Measurements from ENCODE around the gene POLA1.

Gene POLA1

DNA sequence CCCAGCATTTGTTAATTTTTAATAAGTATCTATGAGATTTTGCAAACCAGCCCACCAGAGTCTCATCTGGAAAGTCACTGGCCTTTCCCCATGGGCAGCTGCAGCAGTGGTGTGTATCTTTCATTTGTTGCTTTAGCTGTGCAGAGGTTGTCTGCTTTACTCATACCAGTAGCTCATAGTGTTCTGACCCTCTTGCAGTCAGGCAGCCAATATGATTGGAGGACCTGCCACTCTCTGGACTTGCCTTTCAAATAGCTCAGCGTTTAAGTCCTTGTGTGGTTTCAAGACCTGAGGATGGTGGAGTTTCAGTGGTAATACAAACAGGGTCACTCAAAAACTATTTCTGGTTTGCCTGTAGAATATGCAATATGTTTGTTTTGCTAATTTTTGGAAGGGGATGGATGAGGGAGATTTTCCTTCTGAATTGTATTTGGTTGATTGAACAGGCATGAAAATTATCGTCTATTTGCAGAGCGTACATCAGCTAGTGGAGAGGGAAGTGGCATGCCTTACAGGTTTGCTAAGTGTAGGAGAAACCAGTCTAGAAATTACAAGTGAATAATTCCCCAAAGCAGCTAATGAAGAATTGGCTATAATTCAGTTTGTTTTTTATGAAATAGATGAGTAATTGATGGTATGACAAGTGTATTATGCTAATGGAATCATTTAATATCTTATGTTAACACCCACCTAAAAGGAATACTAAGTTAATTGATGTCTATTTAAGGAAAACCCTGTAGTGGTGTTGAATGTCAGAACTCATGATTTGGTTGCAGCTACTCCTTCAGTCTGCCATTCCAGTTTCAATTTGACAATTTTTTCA is 8.9 kb downstream of the POLA1 start:
- peaks cover 73% of the 10 kb centered on the region for H3K36me3 ChIP-seq (ENCODE audit: control insufficient read depth, low read depth, low read length)
- no peaks in the 10 kb centered on the region for H3K4me1 ChIP-seq (ENCODE audit: control insufficient read depth, low read depth, low read length)
- no peaks in the 10 kb centered on the region for H3K27me3 ChIP-seq (ENCODE audit: control insufficient read depth, insufficient read depth, low read length)
- H3K4me3 ChIP-seq (ENCODE audit: low read length) = no peak overlapping the region
- H3K9me3 ChIP-seq (ENCODE audit: control insufficient read depth, low read depth, low read length) = no peaks in the 10 kb centered on the region
- H3K9ac ChIP-seq (ENCODE audit: low read length) = no peak overlapping the region
- no peak overlapping the region for H3K27ac ChIP-seq (ENCODE audit: low read length)

DNA sequence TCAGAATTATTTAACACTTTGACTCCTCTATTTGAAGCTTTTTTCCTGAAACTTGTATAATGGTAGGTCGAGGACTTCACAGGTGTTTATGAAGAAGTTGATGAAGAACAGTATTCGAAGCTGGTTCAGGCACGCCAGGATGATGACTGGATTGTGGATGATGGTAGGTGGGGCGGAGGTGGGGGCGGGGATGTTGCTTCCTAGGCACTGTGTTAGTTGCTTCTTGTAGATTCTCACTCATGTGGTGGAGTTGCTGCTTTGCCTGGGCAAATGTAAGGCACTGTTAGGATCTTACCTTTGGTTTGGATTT is 9.4 kb downstream of the POLA1 start:
- H3K9me3 ChIP-seq (ENCODE audit: control insufficient read depth, low read depth, low read length) = no peaks in the 10 kb centered on the region
- H3K27me3 ChIP-seq (ENCODE audit: control insufficient read depth, insufficient read depth, low read length) = no peaks in the 10 kb centered on the region
- H3K4me1 ChIP-seq (ENCODE audit: control insufficient read depth, low read depth, low read length) = no peaks in the 10 kb centered on the region
- no peak overlapping the region for H3K27ac ChIP-seq (ENCODE audit: low read length)
- H3K36me3 ChIP-seq (ENCODE audit: control insufficient read depth, low read depth, low read length) = peaks cover 73% of the 10 kb centered on the region
- no peak overlapping the region for H3K4me3 ChIP-seq (ENCODE audit: low read length)
- no peak overlapping the region for H3K9ac ChIP-seq (ENCODE audit: low read length)

DNA sequence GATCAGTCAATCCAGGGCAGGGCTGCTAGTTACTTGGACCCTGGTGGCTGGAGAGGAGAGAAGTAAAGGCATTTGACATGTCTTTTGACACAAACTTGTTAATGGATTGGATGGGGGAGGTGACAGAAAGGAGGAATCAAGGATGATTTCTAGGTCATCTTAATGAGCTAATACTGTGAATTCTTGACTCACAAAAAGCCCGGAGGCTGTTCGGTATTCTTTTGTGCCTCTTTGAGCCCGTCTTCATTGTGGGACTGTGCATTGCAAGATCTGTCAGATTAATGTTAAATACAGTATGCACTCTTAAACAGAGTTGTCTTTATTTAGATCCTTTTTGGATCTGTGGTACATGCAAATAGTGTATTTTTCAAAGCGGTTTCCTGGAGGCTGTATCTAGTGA is 25.1 kb downstream of the POLA1 start:
- H3K27ac ChIP-seq (ENCODE audit: low read length) = no peak overlapping the region
- no peaks in the 10 kb centered on the region for H3K4me1 ChIP-seq (ENCODE audit: control insufficient read depth, low read depth, low read length)
- peaks cover 92% of the 10 kb centered on the region for H3K36me3 ChIP-seq (ENCODE audit: control insufficient read depth, low read depth, low read length)
- no peak overlapping the region for H3K9ac ChIP-seq (ENCODE audit: low read length)
- H3K27me3 ChIP-seq (ENCODE audit: control insufficient read depth, insufficient read depth, low read length) = no peaks in the 10 kb centered on the region
- no peak overlapping the region for H3K4me3 ChIP-seq (ENCODE audit: low read length)
- no peaks in the 10 kb centered on the region for H3K9me3 ChIP-seq (ENCODE audit: control insufficient read depth, low read depth, low read length)

DNA sequence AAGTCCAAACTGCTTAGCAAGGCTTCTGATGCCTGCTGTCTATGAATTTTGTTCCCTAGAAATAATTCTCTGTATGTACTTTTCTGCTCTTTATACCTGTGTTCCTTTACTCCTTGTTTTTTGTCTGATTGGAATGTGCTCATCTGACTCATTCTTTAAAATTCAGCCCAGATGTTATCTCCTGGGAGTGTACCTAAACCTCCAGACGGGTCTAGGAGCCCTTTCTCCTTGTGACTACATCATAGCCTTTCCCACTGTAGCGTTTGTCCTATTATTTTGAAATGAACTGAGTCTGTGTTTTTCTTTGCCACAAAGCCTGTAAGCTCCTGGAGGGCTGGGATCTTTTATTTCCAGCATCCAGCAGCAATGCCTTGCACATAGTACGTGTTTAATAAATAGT is 26.3 kb downstream of the POLA1 start:
- Histone ChIP-seq H3K36me3 (ENCODE audit: control insufficient read depth, low read depth, low read length) (peaks cover 96% of the 10 kb centered on the region), H3K27me3 (ENCODE audit: control insufficient read depth, insufficient read depth, low read length) (no peaks in the 10 kb centered on the region), H3K9ac (ENCODE audit: low read length) (no peak overlapping the region), H3K4me3 (ENCODE audit: low read length) (no peak overlapping the region), H3K4me1 (ENCODE audit: control insufficient read depth, low read depth, low read length) (no peaks in the 10 kb centered on the region), H3K27ac (ENCODE audit: low read length) (no peak overlapping the region), H3K9me3 (ENCODE audit: control insufficient read depth, low read depth, low read length) (no peaks in the 10 kb centered on the region)

DNA sequence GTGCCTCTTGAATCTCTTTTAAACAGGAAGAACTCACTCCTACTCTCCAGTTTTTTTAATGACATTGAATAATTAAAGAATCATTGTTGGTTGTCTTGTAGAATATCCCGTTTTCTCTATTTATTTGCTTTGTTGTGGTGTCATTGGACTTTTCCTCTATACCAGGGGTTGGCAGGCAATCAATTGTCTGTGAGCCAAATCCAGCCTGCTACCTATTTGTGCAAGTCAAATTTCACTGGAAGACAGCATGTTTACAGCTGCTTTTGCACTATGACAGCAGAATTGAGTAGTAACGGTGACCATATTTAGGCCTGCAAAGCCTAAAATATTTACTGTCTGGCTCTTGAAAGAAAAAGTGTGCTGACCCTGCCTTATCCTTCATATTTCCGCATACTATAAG is 34.8 kb downstream of the POLA1 start:
- H3K9ac ChIP-seq (ENCODE audit: low read length) = no peak overlapping the region
- no peak overlapping the region for H3K27ac ChIP-seq (ENCODE audit: low read length)
- H3K4me3 ChIP-seq (ENCODE audit: low read length) = no peak overlapping the region
- peaks cover 82% of the 10 kb centered on the region for H3K36me3 ChIP-seq (ENCODE audit: control insufficient read depth, low read depth, low read length)
- H3K27me3 ChIP-seq (ENCODE audit: control insufficient read depth, insufficient read depth, low read length) = no peaks in the 10 kb centered on the region
- H3K9me3 ChIP-seq (ENCODE audit: control insufficient read depth, low read depth, low read length) = no peaks in the 10 kb centered on the region
- H3K4me1 ChIP-seq (ENCODE audit: control insufficient read depth, low read depth, low read length) = no peaks in the 10 kb centered on the region

DNA sequence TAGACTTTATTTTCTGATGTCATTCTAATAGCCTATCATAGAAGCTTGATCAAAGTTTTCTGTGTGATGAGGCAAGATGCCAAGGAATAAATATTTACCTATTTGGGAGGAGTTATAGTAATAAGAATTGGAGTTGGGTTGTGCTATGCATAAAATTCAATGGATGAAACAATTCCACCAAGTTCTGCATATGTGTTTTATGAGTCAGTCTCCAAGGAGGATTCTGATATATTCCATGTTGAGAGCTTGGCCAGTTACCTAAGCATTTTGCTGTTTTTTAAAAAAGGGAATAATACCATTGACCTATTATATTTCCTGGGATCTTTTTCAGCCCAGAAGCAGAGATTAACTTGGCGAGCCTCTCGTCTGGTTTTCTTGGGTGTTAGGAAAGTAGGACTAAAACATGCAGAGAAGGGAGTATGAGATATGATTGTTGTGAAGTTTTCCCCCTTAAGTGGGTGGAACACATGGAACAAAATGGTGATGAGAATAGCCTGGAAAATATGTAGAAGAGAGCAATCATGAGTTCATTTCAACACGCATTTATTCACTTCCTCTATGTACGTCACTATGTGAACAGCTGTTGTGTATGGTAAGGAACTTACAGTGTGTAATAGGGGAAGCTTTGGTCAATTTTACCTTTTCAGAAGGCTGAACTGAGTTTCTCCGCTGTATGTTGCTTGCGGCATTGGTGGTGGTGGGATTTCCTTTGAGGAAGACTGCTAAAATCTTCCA is 39.2 kb downstream of the POLA1 start:
- Histone ChIP-seq H3K27me3 (ENCODE audit: control insufficient read depth, insufficient read depth, low read length) (no peaks in the 10 kb centered on the region), H3K9ac (ENCODE audit: low read length) (no peak overlapping the region), H3K36me3 (ENCODE audit: control insufficient read depth, low read depth, low read length) (peaks cover 82% of the 10 kb centered on the region), H3K27ac (ENCODE audit: low read length) (no peak overlapping the region), H3K4me3 (ENCODE audit: low read length) (no peak overlapping the region), H3K9me3 (ENCODE audit: control insufficient read depth, low read depth, low read length) (no peaks in the 10 kb centered on the region), H3K4me1 (ENCODE audit: control insufficient read depth, low read depth, low read length) (no peaks in the 10 kb centered on the region)

DNA sequence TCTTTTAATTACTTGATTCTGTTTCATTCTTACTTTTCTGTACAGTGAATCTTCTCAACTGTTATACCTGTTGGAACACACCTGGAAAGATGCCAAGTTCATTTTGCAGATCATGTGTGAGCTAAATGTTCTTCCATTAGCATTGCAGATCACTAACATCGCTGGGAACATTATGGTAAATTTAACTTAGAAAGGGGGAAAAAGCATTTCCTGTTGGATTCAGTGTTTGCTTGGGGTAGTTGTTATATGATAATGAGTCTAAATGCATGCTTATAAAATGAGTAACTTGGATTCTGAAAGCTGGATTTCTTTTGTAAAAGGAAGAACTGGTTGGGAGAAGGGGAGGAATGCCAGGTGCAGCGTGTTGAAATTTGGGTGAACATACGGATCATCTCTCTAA is 47.6 kb downstream of the POLA1 start:
- H3K9me3 ChIP-seq (ENCODE audit: control insufficient read depth, low read depth, low read length) = no peaks in the 10 kb centered on the region
- H3K4me3 ChIP-seq (ENCODE audit: low read length) = no peak overlapping the region
- H3K9ac ChIP-seq (ENCODE audit: low read length) = no peak overlapping the region
- H3K27ac ChIP-seq (ENCODE audit: low read length) = no peak overlapping the region
- peaks cover 75% of the 10 kb centered on the region for H3K36me3 ChIP-seq (ENCODE audit: control insufficient read depth, low read depth, low read length)
- no peaks in the 10 kb centered on the region for H3K27me3 ChIP-seq (ENCODE audit: control insufficient read depth, insufficient read depth, low read length)
- H3K4me1 ChIP-seq (ENCODE audit: control insufficient read depth, low read depth, low read length) = no peaks in the 10 kb centered on the region

DNA sequence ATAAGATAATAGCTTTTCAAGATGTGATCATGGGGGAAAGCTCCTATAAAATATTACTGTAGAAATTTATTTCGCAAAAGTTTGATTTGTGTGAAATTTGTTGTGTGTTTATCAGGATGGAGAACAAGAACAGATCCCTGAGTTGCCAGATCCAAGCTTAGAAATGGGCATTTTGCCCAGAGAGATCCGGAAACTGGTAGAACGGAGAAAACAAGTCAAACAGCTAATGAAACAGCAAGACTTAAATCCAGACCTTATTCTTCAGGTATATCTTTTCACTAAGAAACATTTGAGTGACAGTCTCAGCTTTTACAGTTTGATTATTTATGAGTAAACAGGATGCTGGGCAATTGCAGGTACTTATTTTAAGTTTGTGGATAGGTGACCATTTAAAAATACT is 54.5 kb downstream of the POLA1 start:
- H3K4me1 ChIP-seq (ENCODE audit: control insufficient read depth, low read depth, low read length) = no peaks in the 10 kb centered on the region
- H3K9me3 ChIP-seq (ENCODE audit: control insufficient read depth, low read depth, low read length) = no peaks in the 10 kb centered on the region
- H3K27me3 ChIP-seq (ENCODE audit: control insufficient read depth, insufficient read depth, low read length) = no peaks in the 10 kb centered on the region
- H3K4me3 ChIP-seq (ENCODE audit: low read length) = no peak overlapping the region
- H3K36me3 ChIP-seq (ENCODE audit: control insufficient read depth, low read depth, low read length) = peaks cover 59% of the 10 kb centered on the region
- no peak overlapping the region for H3K27ac ChIP-seq (ENCODE audit: low read length)
- no peak overlapping the region for H3K9ac ChIP-seq (ENCODE audit: low read length)

DNA sequence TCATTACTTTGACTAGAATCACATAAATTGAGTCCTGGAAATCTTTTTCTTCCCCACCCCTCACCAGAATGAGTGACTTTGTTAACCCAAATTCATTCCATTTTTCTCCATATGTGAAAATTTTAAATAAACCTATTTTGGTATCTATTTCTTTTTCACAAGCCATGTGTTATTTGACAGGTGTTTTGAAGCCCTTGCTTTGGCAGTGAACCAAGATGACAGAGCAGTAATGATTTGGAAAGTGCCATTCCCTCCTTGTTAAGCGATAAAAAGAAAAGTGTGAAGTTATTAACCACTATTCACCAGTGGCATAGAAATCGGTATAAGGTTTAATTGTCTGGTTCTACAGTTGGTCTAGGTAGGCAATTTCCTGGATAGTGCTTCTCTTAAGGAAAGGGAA is 66.1 kb downstream of the POLA1 start:
- Histone ChIP-seq H3K36me3 (ENCODE audit: control insufficient read depth, low read depth, low read length) (peaks cover 66% of the 10 kb centered on the region), H3K9me3 (ENCODE audit: control insufficient read depth, low read depth, low read length) (no peaks in the 10 kb centered on the region), H3K27me3 (ENCODE audit: control insufficient read depth, insufficient read depth, low read length) (no peaks in the 10 kb centered on the region), H3K27ac (ENCODE audit: low read length) (no peak overlapping the region), H3K9ac (ENCODE audit: low read length) (no peak overlapping the region), H3K4me3 (ENCODE audit: low read length) (no peak overlapping the region), H3K4me1 (ENCODE audit: control insufficient read depth, low read depth, low read length) (no peaks in the 10 kb centered on the region)

DNA sequence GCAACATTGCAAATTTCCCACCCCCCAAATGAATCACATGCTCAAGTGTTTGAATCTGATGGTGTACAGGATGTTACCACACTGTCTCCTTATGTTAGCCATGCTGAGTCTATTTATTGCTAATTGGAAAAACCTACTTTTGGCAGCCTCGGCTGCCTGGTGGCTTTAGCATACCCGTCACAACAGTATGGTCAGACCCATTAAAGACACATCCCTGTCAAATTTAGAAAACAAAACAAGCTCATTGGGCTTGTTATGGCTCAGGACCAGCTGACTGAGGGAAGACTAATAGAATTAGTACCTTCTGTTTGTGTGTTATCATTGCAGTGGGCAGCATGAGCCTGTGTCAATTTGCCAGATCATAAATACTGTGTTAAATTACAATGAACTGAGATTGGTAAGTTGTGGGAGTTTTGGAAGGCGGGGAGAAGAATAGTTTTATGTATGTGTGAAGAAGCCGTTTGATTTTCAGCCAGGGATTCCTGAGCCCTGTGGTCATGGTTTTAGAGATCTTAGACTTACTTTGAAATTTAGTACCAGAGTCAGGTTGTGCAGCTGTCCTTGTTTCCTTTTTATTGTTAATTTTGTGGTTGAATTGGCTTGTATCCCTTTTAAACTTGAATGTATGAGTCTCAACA is 66.8 kb downstream of the POLA1 start:
- Histone ChIP-seq H3K4me1 (ENCODE audit: control insufficient read depth, low read depth, low read length) (no peaks in the 10 kb centered on the region), H3K9me3 (ENCODE audit: control insufficient read depth, low read depth, low read length) (no peaks in the 10 kb centered on the region), H3K36me3 (ENCODE audit: control insufficient read depth, low read depth, low read length) (peaks cover 62% of the 10 kb centered on the region), H3K27ac (ENCODE audit: low read length) (no peak overlapping the region), H3K27me3 (ENCODE audit: control insufficient read depth, insufficient read depth, low read length) (no peaks in the 10 kb centered on the region), H3K4me3 (ENCODE audit: low read length) (no peak overlapping the region), H3K9ac (ENCODE audit: low read length) (no peak overlapping the region)

DNA sequence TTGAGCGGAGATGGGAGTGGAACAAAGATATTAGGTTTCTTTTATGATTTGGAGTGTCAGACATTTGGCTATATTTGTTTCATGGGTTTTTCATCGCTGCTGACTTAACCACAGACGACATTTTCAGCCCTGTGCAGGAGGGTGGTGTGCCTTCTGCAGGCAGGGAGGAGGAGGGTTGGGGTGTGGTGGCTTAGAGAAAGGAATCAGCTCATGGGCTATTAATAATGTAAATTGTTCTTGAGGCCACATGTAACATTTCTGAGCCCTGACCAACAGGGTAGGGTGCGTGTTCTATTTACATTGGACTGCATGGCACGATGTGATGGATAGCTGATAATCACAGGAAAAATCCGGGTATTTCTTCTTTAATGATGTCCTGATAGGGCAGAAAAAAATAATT is 67.6 kb downstream of the POLA1 start:
- Histone ChIP-seq H3K27ac (ENCODE audit: low read length) (no peak overlapping the region), H3K9me3 (ENCODE audit: control insufficient read depth, low read depth, low read length) (no peaks in the 10 kb centered on the region), H3K4me3 (ENCODE audit: low read length) (no peak overlapping the region), H3K27me3 (ENCODE audit: control insufficient read depth, insufficient read depth, low read length) (no peaks in the 10 kb centered on the region), H3K36me3 (ENCODE audit: control insufficient read depth, low read depth, low read length) (peaks cover 63% of the 10 kb centered on the region), H3K9ac (ENCODE audit: low read length) (no peak overlapping the region), H3K4me1 (ENCODE audit: control insufficient read depth, low read depth, low read length) (no peaks in the 10 kb centered on the region)

Measured in iPS-18a (cell line).